ENCODE measurements around the gene TUBB4A. TPM values are rescaled to one million over a fixed set of nuclear protein-coding genes. Genes with fewer than 3 reads are reported as not detected.
"Not testable (repeated sequence)": the region's sequence is repeated elsewhere in the genome, so short reads cannot be mapped to it uniquely, and the experiment has no call there.

Gene TUBB4A
- polyA plus RNA-seq (ENCODE audit: insufficient read length in 4 of 4) = 10 to 100 TPM; 25.4 to 46.2 (median 33.5) TPM

DNA sequence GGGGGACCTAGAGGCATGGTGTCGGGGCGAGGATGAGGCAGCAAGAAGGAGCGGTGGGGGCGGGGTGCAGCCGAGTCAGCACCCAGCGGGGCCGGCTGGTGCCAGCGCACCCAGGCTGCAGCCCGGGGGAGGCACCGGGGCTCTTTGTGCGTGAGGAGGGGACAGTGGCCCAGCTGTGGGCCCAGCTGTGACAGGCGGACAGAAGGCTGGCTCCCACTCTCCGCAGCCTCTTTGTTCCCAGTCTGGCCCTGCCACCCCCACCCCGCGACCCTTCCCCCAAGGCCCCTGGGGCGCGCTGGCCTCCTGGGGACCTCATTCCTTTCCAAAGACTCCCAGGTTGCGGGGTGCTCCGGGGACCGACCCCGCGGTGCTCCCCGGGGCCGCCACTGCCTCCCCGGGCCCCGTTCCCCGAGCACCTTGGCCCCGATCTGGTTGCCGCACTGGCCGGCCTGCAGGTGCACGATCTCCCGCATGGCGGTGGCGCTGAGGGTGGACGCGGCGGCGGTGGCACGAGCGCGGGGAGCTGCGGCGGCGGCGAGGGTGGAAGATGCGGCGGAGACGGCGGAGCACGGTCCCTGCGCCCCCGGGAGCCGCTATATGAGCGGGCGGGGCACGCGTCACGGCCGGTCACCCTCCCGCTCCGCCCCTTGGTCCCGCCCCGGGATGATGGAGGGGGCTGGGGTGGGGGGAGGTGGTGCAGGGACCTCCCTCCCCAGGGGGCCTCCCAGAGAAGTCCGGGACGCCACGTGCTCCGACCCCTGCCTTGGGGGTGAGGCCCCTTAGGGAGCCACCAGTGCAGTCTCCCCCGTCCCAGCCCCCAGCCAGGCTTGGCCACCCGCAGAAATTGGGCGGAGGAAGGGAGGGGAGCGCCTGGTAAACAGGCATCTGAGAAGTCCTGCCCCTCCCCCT lies at the start of gene TUBB4A:
TSS of gene TUBB4A (minus strand) at position 570 of the 909 bp plus-strand sequence. CDS start at position 473, 97 bp downstream.
- DNase-seq (ENCODE audit: low read depth in 4 of 4, low spot score in 2 of 4) = no peak

DNA sequence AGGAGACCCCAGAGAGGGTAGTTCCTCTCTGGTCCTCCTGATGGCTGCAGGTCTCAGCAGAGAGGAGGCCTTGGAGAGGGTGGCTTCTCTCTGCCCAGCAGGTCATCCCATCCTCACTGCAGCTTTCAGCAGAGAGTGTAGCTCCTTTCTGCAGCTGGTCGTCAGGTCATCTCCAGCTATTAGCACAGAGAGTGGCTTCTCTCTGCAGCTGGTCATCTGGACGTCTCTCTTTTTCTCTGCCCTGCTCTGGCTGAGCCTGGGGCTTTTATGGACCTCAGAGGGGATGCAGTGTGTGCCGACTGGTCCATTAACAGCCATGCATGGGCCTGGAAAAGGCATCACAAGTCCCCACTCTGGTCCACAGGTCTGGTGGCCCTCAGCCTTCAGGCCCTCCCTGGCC lies 49.0 kb upstream of the TUBB4A start:
- DNase-seq (ENCODE audit: low read depth in 4 of 4, low spot score in 2 of 4) = no peak

DNA sequence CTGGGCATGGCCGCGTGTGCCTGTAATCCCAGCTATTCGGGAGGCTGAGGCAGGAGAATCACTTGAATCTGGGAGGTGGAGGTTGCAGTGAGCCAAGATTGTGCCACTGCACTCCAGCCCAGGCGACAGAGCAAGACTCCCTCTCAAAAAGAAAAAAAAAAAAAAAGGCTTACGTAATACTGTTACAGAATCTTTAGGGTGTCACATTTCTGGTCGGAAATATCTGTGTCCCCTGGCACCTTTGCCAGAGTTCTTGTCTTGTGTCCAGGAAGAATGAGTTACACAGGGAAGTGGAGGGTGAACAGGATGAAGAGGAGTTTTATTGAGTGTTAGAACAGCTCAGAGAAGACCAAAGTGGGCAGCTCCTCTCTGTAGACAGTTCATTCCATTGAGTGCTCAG lies 48.6 kb upstream of the TUBB4A start:
- not testable (repeated sequence) for DNase-seq (ENCODE audit: low read depth in 4 of 4, low spot score in 2 of 4)

DNA sequence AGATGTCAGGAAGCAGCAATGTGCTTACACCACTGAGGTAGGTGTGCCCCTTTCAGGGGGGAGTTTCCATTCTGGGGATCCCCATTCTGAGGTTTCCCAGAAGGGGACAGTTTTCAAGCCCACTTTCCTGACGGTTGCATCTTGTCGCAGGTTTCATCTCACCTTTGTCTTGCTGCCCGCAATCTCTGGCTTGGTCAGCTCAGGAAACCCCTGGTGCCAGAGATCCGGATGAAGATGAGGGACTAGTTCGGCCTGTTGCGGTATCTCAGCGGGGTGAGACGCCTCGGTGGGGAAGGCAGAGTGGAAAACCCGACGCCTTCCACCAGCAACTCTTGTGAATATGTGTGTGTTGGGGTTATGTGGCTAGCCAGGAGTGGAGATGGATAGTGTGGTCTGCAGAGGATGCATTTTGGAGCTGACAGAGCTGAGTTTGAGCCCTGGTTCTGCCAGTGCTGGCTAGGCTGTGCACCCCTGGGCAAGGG lies 41.8 kb upstream of the TUBB4A start:
- no peak for DNase-seq (ENCODE audit: low read depth in 4 of 4, low spot score in 2 of 4)

DNA sequence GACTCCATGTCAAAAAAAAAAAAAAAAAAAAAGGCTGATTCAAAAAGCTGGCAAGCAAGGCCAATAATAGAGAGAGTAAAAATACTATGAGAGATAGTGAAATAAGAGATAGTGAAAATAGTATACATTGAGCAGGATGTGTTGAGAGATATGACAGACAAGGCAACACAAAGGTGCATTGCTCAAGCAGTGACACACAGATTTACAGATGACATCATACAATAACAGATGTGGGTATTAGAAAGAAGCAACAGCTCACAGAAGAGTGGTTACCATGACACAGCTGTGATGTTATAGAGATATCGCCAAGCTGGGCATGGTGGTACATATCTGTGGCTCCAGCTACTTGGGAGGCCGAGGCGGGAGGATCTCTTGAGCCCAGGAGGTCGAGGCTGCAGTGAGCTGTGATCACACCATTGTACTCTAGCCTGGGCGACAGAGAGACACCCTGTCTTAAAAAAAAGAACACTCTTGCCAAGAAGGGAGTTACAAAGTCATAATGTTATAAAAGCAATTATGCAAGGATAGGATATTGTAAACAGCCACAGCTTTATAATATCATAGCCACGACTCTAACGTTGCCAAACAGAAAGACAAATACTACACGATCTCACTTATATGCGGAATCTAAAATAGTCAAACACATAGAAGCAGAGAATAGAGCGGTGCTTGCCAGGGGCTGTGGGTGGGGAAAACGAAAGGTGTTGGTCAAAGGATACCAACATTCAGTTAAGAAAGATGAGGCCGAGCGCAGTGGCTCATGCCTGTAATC lies 39.0 kb upstream of the TUBB4A start:
- DNase-seq (ENCODE audit: low read depth in 4 of 4, low spot score in 2 of 4) = no peak

DNA sequence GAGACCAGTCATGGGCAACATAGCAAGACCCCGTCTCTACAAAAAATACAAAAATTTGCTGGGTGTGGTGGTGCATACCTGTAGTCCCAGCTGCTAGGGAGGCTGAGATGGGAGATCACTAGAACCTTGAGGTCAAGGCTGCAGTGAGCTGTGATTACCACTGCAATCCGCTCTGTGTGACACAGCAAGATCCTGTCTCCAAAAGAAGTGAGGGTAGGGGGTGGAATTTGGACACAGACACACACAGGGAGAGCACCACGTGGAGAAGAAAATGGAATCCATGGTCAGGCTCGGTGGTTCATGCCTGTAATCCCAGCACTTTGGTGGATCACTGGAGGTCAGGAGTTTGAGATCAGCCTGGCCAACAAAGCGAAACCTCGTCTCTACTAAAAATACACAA lies 37.4 kb upstream of the TUBB4A start:
- DNase-seq (ENCODE audit: low read depth in 4 of 4, low spot score in 2 of 4) = no peak

DNA sequence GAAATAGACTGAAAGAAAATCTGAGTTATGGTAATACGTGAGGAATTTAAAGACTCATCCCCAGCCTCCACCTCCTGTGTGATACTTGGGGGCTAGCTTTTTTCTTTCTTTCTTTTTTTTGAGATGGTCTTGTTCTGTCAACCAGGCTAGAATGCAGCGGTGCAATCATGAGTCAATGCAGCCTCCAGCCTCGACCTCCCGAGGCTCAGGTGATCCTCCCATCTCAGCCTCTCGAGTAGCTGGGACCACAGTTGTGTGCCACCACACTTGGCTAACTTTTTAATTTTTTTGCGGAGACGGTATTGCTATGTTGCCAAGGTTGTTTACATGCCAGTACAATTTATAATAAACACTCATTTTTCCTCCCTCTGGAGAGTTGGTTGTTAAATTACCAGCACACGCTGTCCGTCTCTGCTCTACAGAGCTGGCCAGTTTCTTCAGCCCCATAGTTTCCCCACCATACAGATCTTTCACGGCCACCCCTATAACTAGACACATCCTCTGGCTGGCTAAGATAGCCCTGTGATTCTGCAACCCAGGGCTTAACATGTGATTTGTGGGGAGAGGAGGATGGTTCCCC lies 33.5 kb upstream of the TUBB4A start:
- DNase-seq (ENCODE audit: low read depth in 4 of 4, low spot score in 2 of 4) = no peak

DNA sequence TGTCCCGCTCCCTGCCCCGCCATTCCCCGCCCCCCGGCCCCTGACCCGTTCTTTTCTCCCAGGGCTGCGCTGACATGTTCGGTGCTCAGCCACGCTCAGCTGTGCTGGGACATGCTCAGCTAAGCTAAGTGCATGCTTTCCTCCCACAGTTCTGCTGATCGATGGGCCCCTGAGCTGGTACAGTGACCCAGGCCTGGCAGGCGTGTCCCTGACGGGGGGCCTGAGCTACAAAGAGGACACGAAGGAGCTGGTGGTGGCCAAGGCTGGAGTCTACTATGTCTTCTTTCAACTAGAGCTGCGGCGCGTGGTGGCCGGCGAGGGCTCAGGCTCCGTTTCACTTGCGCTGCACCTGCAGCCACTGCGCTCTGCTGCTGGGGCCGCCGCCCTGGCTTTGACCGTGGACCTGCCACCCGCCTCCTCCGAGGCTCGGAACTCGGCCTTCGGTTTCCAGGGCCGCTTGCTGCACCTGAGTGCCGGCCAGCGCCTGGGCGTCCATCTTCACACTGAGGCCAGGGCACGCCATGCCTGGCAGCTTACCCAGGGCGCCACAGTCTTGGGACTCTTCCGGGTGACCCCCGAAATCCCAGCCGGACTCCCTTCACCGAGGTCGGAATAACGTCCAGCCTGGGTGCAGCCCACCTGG lies 32.5 kb upstream of the TUBB4A start:
- no peak for DNase-seq (ENCODE audit: low read depth in 4 of 4, low spot score in 2 of 4)

DNA sequence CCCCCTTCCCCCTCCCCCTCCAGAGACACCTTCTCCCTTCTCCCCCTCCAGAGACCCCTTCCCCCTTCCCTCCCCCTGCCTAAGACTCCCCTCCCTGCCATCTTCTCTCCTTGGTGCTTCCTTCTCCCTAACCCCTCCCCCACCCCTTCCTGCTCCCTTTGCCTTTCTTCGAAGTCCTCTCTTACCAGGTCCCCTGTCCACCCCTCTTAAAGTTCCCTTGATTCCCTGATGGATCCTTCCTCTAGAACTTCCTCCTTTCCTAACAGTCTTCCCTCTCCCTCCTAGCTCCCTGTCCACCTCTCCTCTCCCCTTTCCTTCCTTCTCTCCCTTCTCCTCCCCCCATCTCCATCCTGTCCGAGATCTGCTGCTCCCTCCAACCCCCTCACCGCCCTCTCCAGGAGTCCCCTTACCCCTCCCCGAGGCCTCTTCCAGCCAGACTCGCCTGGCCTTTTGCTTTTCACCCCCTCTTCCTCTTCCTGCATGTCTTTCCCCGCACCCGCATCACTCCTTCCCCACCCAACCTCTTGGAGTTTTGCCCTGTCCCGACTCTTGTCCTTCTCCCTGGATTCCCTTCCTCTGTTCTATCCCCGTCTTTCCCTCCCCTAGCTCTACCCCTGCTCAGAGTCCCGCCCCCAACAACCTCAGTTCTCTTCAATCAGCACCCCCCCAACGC lies 31.8 kb upstream of the TUBB4A start:
- no peak for DNase-seq (ENCODE audit: low read depth in 4 of 4, low spot score in 2 of 4)

DNA sequence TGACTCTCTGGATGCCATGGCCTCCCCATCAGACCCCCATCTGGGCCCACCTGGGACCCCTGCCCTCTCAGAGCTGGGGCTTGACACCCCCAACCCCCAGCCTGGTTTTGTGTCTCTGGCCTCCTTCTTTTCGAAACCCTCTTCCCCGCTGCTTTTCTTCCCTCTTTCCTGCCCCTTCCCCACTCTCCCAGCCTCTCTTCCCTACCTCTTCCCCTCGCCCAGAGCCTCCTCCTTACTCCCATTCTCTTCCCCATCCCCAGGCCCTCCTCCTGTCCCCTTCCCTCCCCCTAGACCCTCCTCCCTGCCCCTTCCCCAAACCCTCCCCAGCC lies 30.9 kb upstream of the TUBB4A start:
- DNase-seq (ENCODE audit: low read depth in 4 of 4, low spot score in 2 of 4) = no peak

DNA sequence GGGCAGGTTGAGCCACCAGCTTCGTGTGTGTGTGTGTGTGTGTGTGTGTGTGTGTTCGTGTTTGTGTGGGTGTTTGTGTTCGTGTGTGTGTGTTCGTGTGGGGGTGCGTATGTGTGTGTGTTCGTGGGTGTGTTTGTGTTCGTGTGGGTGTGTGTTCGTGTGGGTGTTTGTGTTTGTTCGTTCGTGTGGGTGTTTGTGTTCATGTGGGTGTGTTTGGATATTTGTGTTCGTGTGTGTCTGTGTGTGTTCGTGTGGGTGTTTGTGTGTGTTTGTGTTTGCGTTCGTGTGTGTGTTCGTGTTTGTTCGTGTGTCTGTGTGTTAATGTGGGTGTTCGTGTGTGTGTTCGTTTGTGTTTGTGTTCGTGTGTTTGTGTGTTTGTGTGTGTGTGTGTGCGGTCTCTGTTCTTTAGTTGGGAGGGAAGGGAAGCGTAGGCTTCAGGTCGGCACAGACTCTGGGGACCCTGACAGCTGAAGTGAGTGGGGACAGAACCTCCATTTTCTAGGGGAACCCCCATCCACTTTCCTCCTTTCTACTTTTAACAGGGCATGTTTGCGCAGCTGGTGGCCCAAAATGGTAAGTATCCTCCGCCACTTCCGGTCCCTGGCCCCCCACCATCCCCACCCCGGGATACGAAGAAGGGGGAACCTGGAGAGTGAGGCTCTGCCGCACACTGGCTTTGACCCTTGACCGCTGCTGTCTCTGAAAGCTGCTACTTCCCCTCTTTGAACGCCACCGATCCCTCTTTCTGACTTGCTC lies 30.3 kb upstream of the TUBB4A start:
- DNase-seq (ENCODE audit: low read depth in 4 of 4, low spot score in 2 of 4) = no peak

DNA sequence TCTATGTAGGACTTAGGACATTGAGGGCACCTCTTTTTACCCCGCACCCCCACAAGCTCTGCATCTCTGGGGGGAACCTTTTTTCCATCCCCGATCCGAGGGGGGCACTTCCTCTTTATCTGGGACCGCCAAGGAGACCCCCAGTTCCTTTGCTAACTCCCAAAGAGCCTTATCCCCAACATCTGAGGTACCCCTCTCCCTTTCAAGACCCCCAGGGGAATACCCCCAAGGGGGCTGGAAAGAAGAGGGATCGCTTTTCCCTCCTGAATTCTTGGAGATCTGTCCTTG lies 29.8 kb upstream of the TUBB4A start:
- DNase-seq (ENCODE audit: low read depth in 4 of 4, low spot score in 2 of 4) = no peak

DNA sequence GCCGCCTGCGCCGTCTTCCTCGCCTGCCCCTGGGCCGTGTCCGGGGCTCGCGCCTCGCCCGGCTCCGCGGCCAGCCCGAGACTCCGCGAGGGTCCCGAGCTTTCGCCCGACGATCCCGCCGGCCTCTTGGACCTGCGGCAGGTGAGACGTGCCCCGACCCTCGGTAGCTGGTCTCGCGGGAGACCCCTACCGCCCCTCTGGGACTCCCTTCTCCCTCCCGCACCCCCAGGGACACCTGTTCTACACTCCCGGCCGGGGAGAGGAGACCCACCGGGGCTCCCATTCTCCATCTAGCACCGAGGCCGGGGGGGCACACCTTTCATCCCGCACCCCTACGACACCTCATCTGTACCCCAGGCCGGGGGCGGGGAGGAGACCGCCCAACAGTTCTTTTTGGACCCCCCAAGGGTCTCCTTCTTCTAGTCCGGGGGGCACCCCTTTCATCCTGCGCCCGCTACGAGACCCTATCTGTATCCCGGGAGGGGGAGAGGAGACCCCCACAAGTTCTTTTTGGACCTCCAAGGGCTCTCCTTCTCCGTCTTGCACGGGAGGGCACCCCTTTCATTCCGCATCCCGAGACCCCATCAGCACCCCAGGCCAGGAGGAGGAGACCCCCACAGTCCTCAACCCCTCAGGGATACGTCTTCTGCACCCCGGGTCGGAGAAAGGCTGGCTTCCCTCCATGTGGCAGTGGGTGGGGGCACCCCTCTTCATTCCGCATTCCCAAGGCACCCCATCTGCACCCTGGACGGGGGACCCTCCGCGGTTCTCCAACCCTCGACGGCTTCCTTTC lies 29.2 kb upstream of the TUBB4A start:
- DNase-seq (ENCODE audit: low read depth in 4 of 4, low spot score in 2 of 4) = no peak

DNA sequence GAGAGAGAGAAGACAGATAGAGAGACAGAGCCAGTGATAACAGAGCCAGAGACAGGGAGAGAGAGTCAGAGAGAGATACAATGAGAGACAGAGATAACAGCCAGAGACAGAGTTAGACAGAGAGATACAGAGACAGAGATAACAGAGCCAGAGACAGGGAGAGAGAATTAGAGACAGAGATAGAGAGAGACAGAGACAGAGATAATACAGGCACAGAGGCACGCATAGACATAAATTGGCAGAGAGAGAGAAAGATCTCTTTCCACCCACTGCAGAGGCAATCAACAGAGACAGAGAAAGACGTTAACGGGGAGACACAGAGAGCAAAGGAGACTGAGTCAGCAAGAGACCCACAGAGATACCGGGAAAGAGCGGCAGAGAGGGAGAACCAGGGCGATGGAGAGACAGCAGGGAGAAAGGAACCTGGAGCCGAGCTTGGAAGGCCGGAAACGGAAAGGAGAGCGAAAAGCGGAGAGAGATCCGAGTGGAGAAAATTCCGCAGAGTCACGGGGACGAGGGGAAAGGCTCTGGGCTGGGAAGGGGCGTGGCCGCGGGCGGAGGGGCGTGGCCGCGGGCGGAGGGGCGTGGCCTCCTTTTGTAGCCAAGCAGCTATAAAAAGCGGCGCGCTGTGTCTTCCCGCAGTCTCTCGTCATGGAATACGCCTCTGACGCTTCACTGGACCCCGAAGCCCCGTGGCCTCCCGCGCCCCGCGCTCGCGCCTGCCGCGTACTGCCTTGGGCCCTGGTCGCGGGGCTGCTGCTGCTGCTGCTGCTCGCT lies 28.5 kb upstream of the TUBB4A start, which contains the start of gene TNFSF9:
TSS of gene TNFSF9 (plus strand) at position 641 of the 777 bp plus-strand sequence. CDS start at position 652, 11 bp downstream.
- DNase-seq (ENCODE audit: low read depth in 4 of 4, low spot score in 2 of 4) = peak in 3 of 4 donors; percentile 48 to 73 (median 69)

DNA sequence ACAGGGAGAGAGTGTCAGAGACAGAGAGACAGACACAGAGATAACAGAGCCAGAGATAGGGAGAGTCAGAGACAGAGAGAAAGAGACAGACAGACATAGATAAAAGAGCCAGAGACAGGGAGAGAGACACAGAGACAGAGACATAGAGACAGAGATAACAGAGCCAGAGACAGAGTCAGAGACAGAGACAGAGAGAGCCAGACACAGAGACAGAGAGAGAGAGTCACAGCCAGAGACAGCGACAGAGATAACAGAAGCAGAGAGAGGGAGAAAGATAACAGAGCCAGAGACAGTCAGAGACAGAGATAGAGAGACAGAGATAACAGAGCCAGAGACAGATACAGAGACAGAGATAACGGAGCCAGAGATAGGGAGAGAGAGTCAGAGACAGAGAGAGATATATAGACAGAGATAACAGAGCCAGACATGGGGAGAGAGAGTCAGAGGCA lies 27.9 kb upstream of the TUBB4A start:
- no peak for DNase-seq (ENCODE audit: low read depth in 4 of 4, low spot score in 2 of 4)

DNA sequence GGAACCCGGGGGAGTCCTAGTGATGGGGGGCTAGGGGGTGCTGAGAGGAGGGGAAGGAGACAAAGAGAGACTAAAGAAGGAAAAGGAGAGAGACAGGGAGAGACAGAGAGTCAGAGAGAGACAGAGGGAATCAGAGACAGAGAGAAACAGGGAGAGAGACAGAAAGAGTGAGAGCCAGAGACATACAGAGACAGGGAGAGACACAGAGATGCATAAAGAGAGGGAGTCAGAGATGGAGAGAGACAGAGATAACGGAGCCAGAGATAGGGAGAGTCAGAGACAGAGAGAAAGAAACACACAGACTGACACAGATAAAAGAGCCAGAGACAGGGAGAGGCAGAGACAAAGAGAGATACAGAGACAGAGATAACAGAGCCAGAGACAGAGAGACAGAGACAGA lies 27.2 kb upstream of the TUBB4A start:
- no peak for DNase-seq (ENCODE audit: low read depth in 4 of 4, low spot score in 2 of 4)

DNA sequence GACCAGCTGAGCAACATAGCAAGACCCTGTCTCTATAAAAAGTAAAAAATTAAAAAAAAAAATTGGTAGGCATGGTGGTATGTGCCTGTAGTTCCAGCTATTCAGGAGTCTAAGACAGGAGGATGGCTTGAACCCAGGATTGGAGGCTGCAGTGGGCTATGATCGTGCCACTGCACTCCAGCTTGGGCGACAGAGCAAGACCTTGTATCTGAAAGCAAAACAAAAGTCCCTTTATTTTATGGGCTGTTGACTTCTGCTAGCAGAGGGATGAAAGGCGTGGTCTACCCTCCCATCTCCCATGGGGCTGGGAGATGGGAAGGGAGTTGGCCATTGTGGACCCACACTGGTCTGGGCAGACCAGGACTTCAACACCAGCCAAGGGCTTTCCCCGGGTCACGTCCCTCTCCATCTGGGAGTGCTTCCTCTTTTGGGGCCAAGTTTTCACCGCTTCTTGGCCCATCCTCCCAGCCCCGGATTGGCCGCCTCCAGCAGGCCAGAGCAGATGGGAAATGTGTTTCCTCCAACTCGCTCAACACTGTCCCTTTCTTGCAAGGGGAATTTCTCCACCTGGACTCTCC lies 26.5 kb upstream of the TUBB4A start:
- no peak for DNase-seq (ENCODE audit: low read depth in 4 of 4, low spot score in 2 of 4)
